Smooth muscle cell (in vitro differentiated cells): ENCODE data around the gene PRELID2. TPM values are rescaled to one million over a fixed set of nuclear protein-coding genes. Genes with fewer than 3 reads are reported as not detected.

Experiments used
- DNase-seq: peaks from one replicate; lab custom pipeline; 2025; ENCODE audit not compliant: unreplicated experiment; lab: John Stamatoyannopoulos, UW
- H2AFZ ChIP-seq: fragments of 200-600 bp; sonication (generic); 2 replicates; pipeline ENCODE4 v1.6.0; 2016; ENCODE audit warnings: antibody characterized with exemption, low read depth, mild to moderate bottlenecking
- H3F3A ChIP-seq: fragments of 200-600 bp; sonication (generic); 2 replicates; pipeline ENCODE4 v1.6.0; 2017; ENCODE audit warnings: antibody characterized with exemption, low read depth
- H3K27ac ChIP-seq: fragments of 200-600 bp; sonication (generic); 2 replicates; pipeline ENCODE4 v1.5.1; 2016; ENCODE audit warnings: low read depth, mild to moderate bottlenecking
- H3K27me3 ChIP-seq: fragments of 200-600 bp; sonication (generic); 2 replicates; pipeline ENCODE4 v1.6.1; 2016; ENCODE audit warnings: low read depth, mild to moderate bottlenecking
- H3K36me3 ChIP-seq: fragments of 200-600 bp; sonication (generic); 2 replicates; pipeline ENCODE4 v1.5.1; 2016; ENCODE audit warnings: low read depth
- H3K4me1 ChIP-seq: fragments of 200-600 bp; sonication (generic); 2 replicates; pipeline ENCODE4 v1.5.1; 2016; ENCODE audit warnings: low read depth
- H3K4me2 ChIP-seq: fragments of 200-600 bp; sonication (generic); 2 replicates; pipeline ENCODE4 v1.6.0; 2016; ENCODE audit warnings: mild to moderate bottlenecking
- H3K4me3 ChIP-seq: fragments of 200-600 bp; sonication (generic); 2 replicates; pipeline ENCODE4 v1.5.1; 2016; ENCODE audit warnings: mild to moderate bottlenecking
- H3K79me2 ChIP-seq: fragments of 200-600 bp; sonication (generic); 2 replicates; pipeline ENCODE4 v1.6.0; 2016; ENCODE audit warnings: low read depth, mild to moderate bottlenecking
- H3K9ac ChIP-seq: fragments of 200-600 bp; sonication (generic); 2 replicates; pipeline ENCODE4 v1.6.0; 2016; ENCODE audit warnings: low read depth
- H3K9me3 ChIP-seq: fragments of 200-600 bp; sonication (generic); replicated peaks from 2 replicates; pipeline ENCODE4 v1.5.1; 2016; ENCODE audit warnings: low read depth
- H4K20me1 ChIP-seq: fragments of 200-600 bp; sonication (generic); 2 replicates; pipeline ENCODE4 v1.6.0; 2016; ENCODE audit warnings: low read depth
- CTCF ChIP-seq: fragments of 200-600 bp; sonication (generic); IDR thresholded peaks from 2 replicates; pipeline ENCODE4 v1.5.1; 2017; ENCODE audit warnings: borderline replicate concordance, mild to moderate bottlenecking, antibody characterized with exemption; ENCODE audit not compliant: insufficient read depth, poor library complexity, severe bottlenecking
- WGBS: methylation state at CpG from one replicate; pipeline ENCODE4 v1.1.7; 2016; ENCODE audit warnings: low lambda C conversion rate; 5-methylcytosine and 5-hydroxymethylcytosine counted together
- polyA plus RNA-seq: library from polyadenylated mRNA; unstranded; fragments of >200 nt; fragmentation: Nextera tagmentation; extraction: Ambion mirVana; gene quantifications from 2 replicates; pipeline ENCODE4 v1.2.1, GENCODE V29; 2016
- total RNA-seq: library from RNA; depleted of rRNA; stranded (reverse); fragments of >200 nt; gene quantifications from 2 replicates; pipeline ENCODE4 v1.2.3, GENCODE V29; 2014

The PRELID2 gene
- total and polyA plus RNA-seq, 2 experiments from 2014 or later, result 2.5 to 7.3 TPM

GRCh38 chr5:145826895-145827674 is 8.1 kb downstream of the PRELID2 start:
- Histone ChIP-seq H3K4me3 (no peak overlapping the region), H3K27me3 (no peaks in the 10 kb centered on the region), H3F3A (no peaks in the 10 kb centered on the region), H3K79me2 (no peaks in the 10 kb centered on the region), H3K27ac (no peak overlapping the region), H3K9me3 (no peaks in the 10 kb centered on the region), H3K4me2 (no peak overlapping the region), H2AFZ (no peak overlapping the region), H3K9ac (no peak overlapping the region), H3K36me3 (no peaks in the 10 kb centered on the region), H3K4me1 (no peaks in the 10 kb centered on the region), H4K20me1 (no peaks in the 10 kb centered on the region)
- WGBS, result 88% methylated on average over 8 of the region's 8 CpGs
- TF ChIP-seq CTCF, result no peak
- no peak for DNase-seq

- Histone ChIP-seq H3K36me3 (no peaks in the 10 kb centered on the region), H3K4me2 (no peak overlapping the region), H3F3A (no peaks in the 10 kb centered on the region), H3K4me1 (no peaks in the 10 kb centered on the region), H3K9me3 (no peaks in the 10 kb centered on the region), H3K4me3 (no peak overlapping the region), H3K9ac (no peak overlapping the region), H2AFZ (no peak overlapping the region), H3K79me2 (no peaks in the 10 kb centered on the region), H4K20me1 (no peaks in the 10 kb centered on the region), H3K27ac (no peak overlapping the region), H3K27me3 (no peaks in the 10 kb centered on the region)
- WGBS, result 71% methylated on average over 3 of the region's 3 CpGs
- no peak for DNase-seq
- TF ChIP-seq CTCF, result peak; percentile 75
Observed at GRCh38 chr5:145825751-145826180, 9.4 kb downstream of the PRELID2 start.

- H3K79me2 ChIP-seq, result no peaks in the 10 kb centered on the region
- TF ChIP-seq CTCF, result no peak
- H4K20me1 ChIP-seq, result no peaks in the 10 kb centered on the region
- no peak overlapping the region for H3K9ac ChIP-seq
- no peaks in the 10 kb centered on the region for H3F3A ChIP-seq
- H2AFZ ChIP-seq, result no peak overlapping the region
- H3K36me3 ChIP-seq, result no peaks in the 10 kb centered on the region
- DNase-seq, result no peak
- H3K4me1 ChIP-seq, result no peaks in the 10 kb centered on the region
- no peak overlapping the region for H3K27ac ChIP-seq
- 84% methylated on average over 4 of the region's 4 CpGs for WGBS
- no peak overlapping the region for H3K4me2 ChIP-seq
- H3K9me3 ChIP-seq, result no peaks in the 10 kb centered on the region
- H3K27me3 ChIP-seq, result no peaks in the 10 kb centered on the region
- H3K4me3 ChIP-seq, result no peak overlapping the region
Observed at GRCh38 chr5:145824040-145824439, 11.1 kb downstream of the PRELID2 start.

GRCh38 chr5:145818604-145819003 is 16.5 kb downstream of the PRELID2 start:
- Histone ChIP-seq H4K20me1 (no peaks in the 10 kb centered on the region), H3K36me3 (no peaks in the 10 kb centered on the region), H3K4me3 (no peak overlapping the region), H2AFZ (no peak overlapping the region), H3K79me2 (no peaks in the 10 kb centered on the region), H3K27ac (no peak overlapping the region), H3K9me3 (no peaks in the 10 kb centered on the region), H3F3A (no peaks in the 10 kb centered on the region), H3K9ac (no peak overlapping the region), H3K27me3 (no peaks in the 10 kb centered on the region), H3K4me2 (no peak overlapping the region), H3K4me1 (no peaks in the 10 kb centered on the region)
- WGBS, result 96% methylated on average over 4 of the region's 4 CpGs
- no peak for TF ChIP-seq CTCF
- no peak for DNase-seq
